ENCODE data around the gene DMBT1.

DMBT1 gene

DNA sequence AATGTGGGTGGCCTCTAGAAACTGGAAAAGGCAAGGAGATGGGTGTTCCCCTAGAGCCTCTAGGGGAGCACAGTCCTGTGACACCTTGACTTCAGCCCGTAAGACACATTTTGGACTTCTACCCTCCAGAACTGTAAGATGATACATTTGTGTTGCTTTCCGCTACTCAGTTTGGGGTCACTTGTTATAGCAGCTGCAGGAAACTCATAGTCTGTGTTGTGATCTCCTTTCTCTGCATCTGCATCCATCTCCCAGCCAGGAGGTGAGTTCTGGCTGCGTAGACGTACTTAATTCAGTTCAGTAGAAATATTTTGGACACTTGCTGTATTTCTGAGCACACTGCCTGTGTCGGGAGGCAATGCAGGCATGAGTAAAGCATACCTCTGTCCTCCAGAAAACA, 29.3 kb upstream of the DMBT1 start:
- TF ChIP-seq, protein P1, sequence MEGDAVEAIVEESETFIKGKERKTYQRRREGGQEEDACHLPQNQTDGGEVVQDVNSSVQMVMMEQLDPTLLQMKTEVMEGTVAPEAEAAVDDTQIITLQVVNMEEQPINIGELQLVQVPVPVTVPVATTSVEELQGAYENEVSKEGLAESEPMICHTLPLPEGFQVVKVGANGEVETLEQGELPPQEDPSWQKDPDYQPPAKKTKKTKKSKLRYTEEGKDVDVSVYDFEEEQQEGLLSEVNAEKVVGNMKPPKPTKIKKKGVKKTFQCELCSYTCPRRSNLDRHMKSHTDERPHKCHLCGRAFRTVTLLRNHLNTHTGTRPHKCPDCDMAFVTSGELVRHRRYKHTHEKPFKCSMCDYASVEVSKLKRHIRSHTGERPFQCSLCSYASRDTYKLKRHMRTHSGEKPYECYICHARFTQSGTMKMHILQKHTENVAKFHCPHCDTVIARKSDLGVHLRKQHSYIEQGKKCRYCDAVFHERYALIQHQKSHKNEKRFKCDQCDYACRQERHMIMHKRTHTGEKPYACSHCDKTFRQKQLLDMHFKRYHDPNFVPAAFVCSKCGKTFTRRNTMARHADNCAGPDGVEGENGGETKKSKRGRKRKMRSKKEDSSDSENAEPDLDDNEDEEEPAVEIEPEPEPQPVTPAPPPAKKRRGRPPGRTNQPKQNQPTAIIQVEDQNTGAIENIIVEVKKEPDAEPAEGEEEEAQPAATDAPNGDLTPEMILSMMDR (IDR thresholded peaks at IDR 0.05; ENCODE audit: insufficient read depth, low read depth, low read length, missing control alignments), result no peak
- no peak for DNase-seq (ENCODE audit: low read depth)
- H3K4me3 ChIP-seq (ENCODE audit: low read depth, low read length), result no peak overlapping the region

DNA sequence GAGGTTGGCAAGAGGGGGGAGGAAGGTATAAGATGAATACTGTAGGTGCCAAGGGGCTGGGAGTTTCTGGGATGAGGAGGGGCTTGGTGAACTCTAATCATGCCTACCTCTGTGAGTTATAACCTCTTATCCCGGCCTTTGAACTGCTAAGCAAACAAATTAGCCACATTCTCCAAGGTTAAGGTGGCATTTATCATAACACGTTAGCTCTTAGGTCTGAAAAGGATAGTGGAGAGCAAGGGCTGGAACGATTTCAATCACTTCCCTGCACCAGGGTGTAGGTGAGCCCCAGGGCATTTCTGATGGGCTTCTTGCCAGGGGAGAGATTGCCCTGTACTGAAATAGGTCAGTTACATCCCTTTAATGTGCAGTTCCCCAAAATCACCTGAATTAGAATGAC, 28.6 kb upstream of the DMBT1 start:
- H3K4me3 ChIP-seq (ENCODE audit: low read depth, low read length), result no peak overlapping the region
- no peak for DNase-seq (ENCODE audit: low read depth)
- TF ChIP-seq, protein P1 (IDR thresholded peaks at IDR 0.05; ENCODE audit: insufficient read depth, low read depth, low read length, missing control alignments), result no peak

DNA sequence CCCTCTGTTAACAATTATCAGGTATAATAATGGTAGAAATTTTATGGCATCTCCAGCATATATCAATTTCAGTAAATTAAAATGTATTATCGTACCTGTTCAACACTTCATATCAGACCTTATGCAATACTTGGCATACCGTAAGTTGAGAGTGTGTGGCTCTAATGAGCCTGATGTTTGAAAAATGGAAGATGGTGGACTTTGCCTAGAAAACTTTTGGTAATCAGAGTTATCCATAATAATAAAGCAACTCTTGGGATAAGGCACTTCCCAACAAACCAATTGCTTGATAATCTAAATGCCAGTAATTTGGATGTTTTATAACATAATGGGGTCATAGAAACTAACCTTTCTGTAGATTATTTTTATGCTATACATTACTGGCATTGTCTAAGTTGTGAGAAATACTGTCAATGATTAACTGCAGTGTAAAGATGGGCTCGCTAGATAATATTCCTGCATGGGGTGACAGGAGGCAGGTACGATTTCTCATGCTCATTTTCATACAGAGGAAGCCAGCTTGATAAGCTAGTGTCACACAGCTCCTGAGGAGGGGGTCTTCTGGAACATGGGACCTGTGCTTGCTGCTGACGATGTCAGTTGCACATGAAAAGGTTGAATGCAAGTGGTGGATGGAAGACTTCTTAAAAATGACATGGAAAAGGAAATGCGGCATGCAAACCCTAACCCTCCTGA, 27.8 kb upstream of the DMBT1 start:
- no peak for DNase-seq (ENCODE audit: low read depth)
- TF ChIP-seq, protein P1 (IDR thresholded peaks at IDR 0.05; ENCODE audit: insufficient read depth, low read depth, low read length, missing control alignments), result no peak

DNA sequence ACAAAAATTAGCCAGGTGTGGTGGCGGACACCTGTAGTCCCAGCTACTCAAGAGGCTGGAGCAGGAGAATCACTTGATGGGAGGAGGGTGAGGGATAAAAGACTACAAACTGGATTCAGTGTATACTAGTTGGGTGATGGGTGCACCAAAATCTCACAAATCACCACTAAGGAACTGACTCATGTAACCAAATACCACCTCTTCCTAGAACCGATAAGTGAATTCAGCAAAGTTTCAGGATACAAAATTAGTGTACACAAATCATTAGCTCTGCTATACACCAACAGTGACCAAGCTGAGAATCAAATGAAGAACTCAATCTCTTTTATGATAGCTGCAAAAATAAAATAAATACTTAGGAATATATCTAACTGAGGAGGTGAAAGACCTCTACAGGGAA, 23.0 kb upstream of the DMBT1 start:
- no peak overlapping the region for H3K4me3 ChIP-seq (ENCODE audit: low read depth, low read length)
- TF ChIP-seq, protein P1 (IDR thresholded peaks at IDR 0.05; ENCODE audit: insufficient read depth, low read depth, low read length, missing control alignments), result no peak
- no peak for DNase-seq (ENCODE audit: low read depth)

More for the DNA sequence above, 27.8 kb upstream of the DMBT1 start:
- no peak overlapping the region for H3K4me3 ChIP-seq (ENCODE audit: low read depth, low read length)

DNA sequence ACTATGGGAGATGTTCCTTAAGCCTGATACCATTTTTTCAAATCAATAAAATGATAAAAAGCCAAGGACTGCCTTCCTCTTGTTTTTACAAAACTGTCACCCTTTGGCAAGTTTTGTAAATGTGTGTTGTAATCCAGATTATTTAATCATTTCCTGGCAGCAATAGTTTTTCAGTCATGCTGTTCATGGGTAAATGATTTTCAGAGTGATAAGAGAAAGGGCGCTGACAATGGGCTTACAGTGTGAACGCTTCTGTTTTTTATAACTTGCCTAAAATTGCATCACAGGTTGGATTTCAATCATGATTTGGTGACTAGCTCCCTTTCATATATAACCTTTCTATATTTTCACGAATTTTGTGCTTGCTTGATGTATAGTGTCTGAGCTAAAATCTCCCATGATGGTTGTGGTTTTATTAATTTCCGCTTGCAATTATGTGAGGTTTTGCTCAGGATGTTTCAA, 19.0 kb upstream of the DMBT1 start:
- TF ChIP-seq, protein P1 (IDR thresholded peaks at IDR 0.05; ENCODE audit: insufficient read depth, low read depth, low read length, missing control alignments), result no peak
- DNase-seq (ENCODE audit: low read depth), result no peak
- no peak overlapping the region for H3K4me3 ChIP-seq (ENCODE audit: low read depth, low read length)

DNA sequence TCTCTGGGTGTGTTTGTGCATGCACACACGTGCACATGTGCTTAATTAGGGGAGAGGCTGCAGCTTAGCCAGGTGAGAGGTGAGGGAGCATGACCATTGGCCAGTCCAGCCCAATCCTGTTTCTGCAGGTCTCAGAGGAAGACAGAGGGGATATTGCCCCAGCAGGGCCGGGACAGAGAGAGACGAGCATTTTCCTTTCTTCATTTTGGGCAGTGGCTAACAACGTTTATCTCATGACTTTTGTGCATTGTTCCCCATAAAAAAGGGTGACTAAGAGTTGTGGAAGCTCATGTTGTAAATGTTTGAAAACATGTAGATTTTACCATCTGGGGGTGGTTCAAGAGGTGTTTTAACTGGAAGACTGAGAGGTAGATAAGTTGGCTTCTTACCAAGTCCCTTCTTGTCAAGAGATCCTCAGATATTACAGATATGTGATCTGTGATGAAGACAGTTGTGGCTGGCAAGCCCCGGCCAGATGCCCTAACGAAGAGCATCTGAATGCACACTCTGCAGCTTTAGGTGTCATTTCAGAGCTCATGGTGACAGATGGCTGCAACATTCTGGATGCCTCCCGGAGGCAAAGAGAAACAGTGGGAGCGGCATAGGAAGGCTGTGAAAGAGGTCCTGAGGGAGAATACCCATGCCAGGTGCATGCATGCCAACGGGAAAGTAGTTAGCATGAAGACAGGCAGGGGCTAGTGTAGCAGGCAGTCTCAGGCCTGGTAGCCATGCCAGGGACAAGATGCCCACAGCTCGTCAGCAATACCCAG, 16.7 kb upstream of the DMBT1 start:
- TF ChIP-seq, protein P1 (IDR thresholded peaks at IDR 0.05; ENCODE audit: insufficient read depth, low read depth, low read length, missing control alignments), result no peak
- H3K4me3 ChIP-seq (ENCODE audit: low read depth, low read length), result no peak overlapping the region
- no peak for DNase-seq (ENCODE audit: low read depth)
